Measurements from ENCODE around the gene LRMDA. TPM values are rescaled to one million over a fixed set of nuclear protein-coding genes. Genes with fewer than 3 reads are reported as not detected.
"Not testable (repeated sequence)": the region's sequence is repeated elsewhere in the genome, so short reads cannot be mapped to it uniquely, and the experiment has no call there.

LRMDA gene
- total RNA-seq, 1 donor from 2014 or later, result not detected

GRCh38 chr10:76141376-76141775, 710.0 kb downstream of the LRMDA start:
- no peak for DNase-seq
- H3K27me3 Mint-ChIP-seq, result no peaks in the 10 kb centered on the region
- no peaks in the 10 kb centered on the region for H3K4me1 Mint-ChIP-seq
- no peak for TF ChIP-seq CTCF (IDR thresholded peaks at IDR 0.05)
- intact Hi-C loops (cut with micrococcal nuclease), result no loop called here
- no peak overlapping the region for H3K27ac Mint-ChIP-seq
- ATAC-seq (ENCODE audit: low read depth), result no peak
- CTCF ChIA-PET, result no interaction called here
- POLR2A ChIA-PET, result no interaction called here
- no peaks in the 10 kb centered on the region for H3K36me3 Mint-ChIP-seq (ENCODE audit: low read depth)
- no peak overlapping the region for H3K4me3 Mint-ChIP-seq
- H3K9me3 Mint-ChIP-seq, result no peaks in the 10 kb centered on the region

GRCh38 chr10:76148217-76148616, 716.8 kb downstream of the LRMDA start:
- not testable (repeated sequence) for H3K27me3 Mint-ChIP-seq, H3K27ac Mint-ChIP-seq

GRCh38 chr10:76149182-76149581, 717.8 kb downstream of the LRMDA start:
- POLR2A ChIA-PET, result no interaction called here
- Mint-ChIP-seq H3K27ac (no peak overlapping the region), H3K4me1 (no peaks in the 10 kb centered on the region), H3K9me3 (peaks cover 4% of the 10 kb centered on the region), H3K36me3 (ENCODE audit: low read depth) (no peaks in the 10 kb centered on the region), H3K4me3 (no peak overlapping the region), H3K27me3 (no peaks in the 10 kb centered on the region)
- no peak for DNase-seq
- TF ChIP-seq CTCF (IDR thresholded peaks at IDR 0.05), result no peak
- intact Hi-C loops (cut with micrococcal nuclease), result no loop called here
- CTCF ChIA-PET, result no interaction called here
- ATAC-seq (ENCODE audit: low read depth), result no peak

More at GRCh38 chr10:76148217-76148616, 716.8 kb downstream of the LRMDA start:
- H3K4me1 Mint-ChIP-seq; H3K36me3 Mint-ChIP-seq (ENCODE audit: low read depth); ATAC-seq (ENCODE audit: low read depth); intact Hi-C loops (cut with micrococcal nuclease); DNase-seq; H3K4me3 Mint-ChIP-seq; POLR2A ChIA-PET; H3K9me3 Mint-ChIP-seq; CTCF ChIA-PET: not testable (repeated sequence)

- H3K9me3 Mint-ChIP-seq, result peaks cover 4% of the 10 kb centered on the region
- H3K4me1 Mint-ChIP-seq, result no peaks in the 10 kb centered on the region
- H3K27ac Mint-ChIP-seq, result no peak overlapping the region
- TF ChIP-seq CTCF (IDR thresholded peaks at IDR 0.05), result no peak
- no peaks in the 10 kb centered on the region for H3K36me3 Mint-ChIP-seq (ENCODE audit: low read depth)
- ATAC-seq (ENCODE audit: low read depth), result no peak
- intact Hi-C loops (cut with micrococcal nuclease), result no loop called here
- H3K27me3 Mint-ChIP-seq, result no peaks in the 10 kb centered on the region
- ChIA-PET CTCF (no interaction called here), POLR2A (no interaction called here)
- no peak for DNase-seq
- no peak overlapping the region for H3K4me3 Mint-ChIP-seq
Measured at GRCh38 chr10:76149602-76150138, 718.2 kb downstream of the LRMDA start.

GRCh38 chr10:76150139-76150875, 718.9 kb downstream of the LRMDA start:
- Mint-ChIP-seq H3K4me3 (no peak overlapping the region), H3K4me1 (no peaks in the 10 kb centered on the region), H3K27ac (no peak overlapping the region), H3K9me3 (peaks cover 4% of the 10 kb centered on the region), H3K27me3 (no peaks in the 10 kb centered on the region), H3K36me3 (ENCODE audit: low read depth) (no peaks in the 10 kb centered on the region)
- ATAC-seq (ENCODE audit: low read depth) (no peak), DNase-seq (no peak)
- TF ChIP-seq CTCF (IDR thresholded peaks at IDR 0.05), result no peak
- ChIA-PET POLR2A (no interaction called here), CTCF (no interaction called here)
- intact Hi-C loops (cut with micrococcal nuclease), result no loop called here

Data from activated B cell treated with CpG ODN at 0.5 μM for 24 hours (primary cell).